Activated CD8-positive, alpha-beta memory T cell treated with anti-CD3 and anti-CD28 coated beads for 36 hours (primary cell): ENCODE data around the gene MMP25. TPM values are rescaled to one million over a fixed set of nuclear protein-coding genes. Genes with fewer than 3 reads are reported as not detected.

Experiments used
- CTCF ChIA-PET: fragments of 350-600 bp; sonication (Branson Sonifier 250); formaldehyde crosslinking; loops from one replicate; lab custom pipeline; 2021; ENCODE audit warnings: antibody characterized with exemption; lab: Charles Lee
- POLR2A ChIA-PET: fragments of 350-600 bp; sonication (Branson Sonifier 250); formaldehyde crosslinking; loops from one replicate; lab custom pipeline; 2021; ENCODE audit warnings: antibody characterized with exemption; lab: Charles Lee
- total RNA-seq, 2 experiments: library from RNA; stranded (reverse); gene quantifications; one replicate each; pipeline ENCODE4 v1.2.3, GENCODE V29; 2021

The MMP25 gene
- total RNA-seq, 2 experiments from 2014 or later: 1.3 to 2.2 TPM

DNA sequence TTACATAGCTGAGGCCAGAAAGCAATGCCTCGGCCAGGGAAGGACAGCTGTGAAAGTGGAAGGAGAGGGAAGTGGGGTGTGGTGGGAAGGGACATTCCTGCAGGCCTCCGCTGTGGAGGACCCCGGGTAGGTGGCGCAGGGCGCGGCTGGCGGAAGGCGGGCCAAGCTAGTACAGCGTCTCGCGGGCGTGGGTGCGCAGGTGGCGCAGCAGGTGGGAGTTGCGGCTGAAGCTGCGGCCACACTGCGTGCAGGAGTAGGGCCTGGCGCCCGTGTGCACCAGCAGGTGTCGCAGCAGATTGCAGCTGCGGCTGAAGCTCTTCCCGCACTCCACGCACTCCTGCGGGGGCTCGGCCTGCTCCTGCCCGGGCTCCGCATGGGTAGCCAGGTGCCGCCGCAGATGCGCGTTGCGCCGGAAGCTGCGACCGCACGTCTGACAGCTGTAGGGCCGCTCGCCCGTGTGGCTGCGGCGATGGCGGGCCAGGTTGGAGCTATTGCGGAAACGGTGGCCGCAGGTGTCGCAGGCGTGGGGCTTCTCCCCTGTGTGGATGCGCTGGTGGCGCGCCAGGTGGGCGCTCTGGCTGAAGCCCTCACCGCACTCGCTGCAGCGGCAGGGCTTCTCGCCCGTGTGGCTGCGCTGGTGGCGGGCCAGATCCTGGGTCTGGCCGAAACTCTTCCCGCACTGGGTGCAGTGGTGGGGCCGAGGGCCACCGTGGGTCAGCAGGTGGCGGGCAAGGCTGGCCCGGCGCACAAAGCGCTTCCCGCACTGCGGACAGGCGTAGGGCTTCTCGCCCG, 42.8 kb downstream of the MMP25 start:
- ChIA-PET POLR2A (no interaction called here), CTCF (interaction anchor here (0.9 to 1.6 kb wide), 3 partner anchors 14 to 40 kb away, joined by 3 to 8 read pairs (median 3); no protein-coding TSS in a partner anchor)

DNA sequence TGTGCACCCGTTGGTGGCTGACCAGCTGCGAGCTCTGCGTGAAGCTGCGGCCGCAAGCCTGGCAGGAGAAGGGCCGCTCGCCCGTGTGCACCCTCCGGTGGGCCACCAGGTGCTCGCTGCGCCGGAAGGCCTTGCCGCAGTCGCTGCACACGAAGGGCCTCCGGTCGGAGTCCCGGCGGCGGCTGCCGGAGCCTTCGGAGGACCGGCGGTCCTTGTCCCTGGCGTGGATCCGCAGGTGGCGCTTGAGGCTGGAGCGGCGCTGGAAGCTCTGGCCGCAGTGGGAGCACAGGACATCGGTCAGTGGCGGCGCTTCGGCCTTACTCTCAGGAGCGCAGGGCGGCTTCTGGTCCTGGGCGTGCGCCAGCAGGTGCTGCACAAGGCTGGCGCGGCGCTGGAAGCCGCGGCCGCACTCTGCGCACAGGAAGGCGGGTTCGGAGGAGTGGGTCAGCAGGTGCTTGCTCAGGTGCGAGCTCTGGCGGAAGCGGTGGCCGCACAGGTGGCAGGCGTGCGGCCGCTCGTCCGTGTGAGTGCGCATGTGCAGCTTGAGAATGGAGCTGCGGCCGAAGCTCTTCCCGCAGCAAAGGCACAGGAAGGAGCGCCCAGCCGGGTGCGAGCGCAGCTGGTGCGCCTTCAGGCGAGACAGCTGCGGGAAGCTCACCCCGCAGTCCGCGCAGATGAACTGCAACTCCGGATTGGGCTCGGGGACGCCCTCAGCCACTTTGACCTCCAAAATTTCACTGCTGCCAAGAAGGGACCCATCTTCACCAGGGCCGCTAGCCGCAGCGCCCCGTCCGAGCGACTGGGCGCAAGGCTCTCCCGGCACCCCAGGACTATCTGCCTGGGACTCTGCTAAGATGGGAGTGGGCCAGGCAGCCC, 43.6 kb downstream of the MMP25 start:
- ChIA-PET POLR2A (no interaction called here), CTCF (interaction anchor here (0.9 to 1.6 kb wide), 4 partner anchors 14 to 60 kb away, joined by 3 to 8 read pairs (median 5); no protein-coding TSS in a partner anchor)

DNA sequence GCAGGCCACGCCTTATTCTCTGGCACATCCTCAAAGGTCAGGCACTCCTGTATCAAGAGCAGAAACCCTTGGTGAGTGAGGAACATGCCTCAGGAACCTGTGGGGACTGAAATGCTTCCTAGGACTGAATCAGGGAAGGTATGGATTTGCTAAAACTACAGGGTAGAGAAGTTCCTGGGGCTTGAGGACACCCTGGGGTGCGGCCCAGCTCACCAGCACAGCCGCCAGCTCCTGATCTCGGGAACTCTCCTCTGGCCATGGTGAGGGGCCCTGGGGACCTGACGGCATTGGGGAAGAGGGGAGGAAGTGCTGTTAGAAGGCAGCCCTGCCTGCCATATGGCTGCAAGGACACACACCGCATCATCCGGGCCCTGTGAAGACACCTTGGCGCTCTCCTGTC, 45.2 kb downstream of the MMP25 start:
- ChIA-PET CTCF (interaction anchor here (0.8 to 4.1 kb wide), 6 partner anchors 11 to 62 kb away, joined by 3 to 16 read pairs (median 4); no protein-coding TSS in a partner anchor), POLR2A (no interaction called here)

DNA sequence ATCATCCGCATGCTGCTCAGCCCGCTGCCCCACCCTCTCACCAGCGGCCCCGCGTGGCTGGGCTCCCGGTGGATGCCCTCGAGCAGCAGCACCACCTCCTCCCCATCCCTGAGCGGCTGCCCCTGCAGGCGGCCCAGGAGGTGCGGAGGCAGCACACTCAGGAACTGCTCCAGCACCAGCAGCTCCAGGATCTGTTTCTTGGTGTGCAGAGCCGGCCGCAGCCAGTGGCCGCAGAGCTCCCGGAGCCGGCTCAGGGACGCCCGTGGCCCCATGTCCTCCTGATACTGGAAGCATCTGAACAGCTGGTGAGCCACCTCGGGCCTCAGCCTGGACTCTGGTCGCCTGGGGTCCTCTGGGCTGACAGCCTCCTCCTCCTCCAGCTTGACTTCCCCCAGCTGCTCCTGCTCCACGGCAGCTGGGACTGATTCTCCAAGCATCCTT, 46.2 kb downstream of the MMP25 start:
- CTCF ChIA-PET: interaction anchor here (1.7 to 4.1 kb wide), 3 partner anchors 12 to 37 kb away, joined by 4 to 16 read pairs (median 4); no protein-coding TSS in a partner anchor
- POLR2A ChIA-PET: interaction anchor here (0.6 kb wide), 1 partner anchor 65 kb away, joined by 4 read pairs; no protein-coding TSS in a partner anchor

DNA sequence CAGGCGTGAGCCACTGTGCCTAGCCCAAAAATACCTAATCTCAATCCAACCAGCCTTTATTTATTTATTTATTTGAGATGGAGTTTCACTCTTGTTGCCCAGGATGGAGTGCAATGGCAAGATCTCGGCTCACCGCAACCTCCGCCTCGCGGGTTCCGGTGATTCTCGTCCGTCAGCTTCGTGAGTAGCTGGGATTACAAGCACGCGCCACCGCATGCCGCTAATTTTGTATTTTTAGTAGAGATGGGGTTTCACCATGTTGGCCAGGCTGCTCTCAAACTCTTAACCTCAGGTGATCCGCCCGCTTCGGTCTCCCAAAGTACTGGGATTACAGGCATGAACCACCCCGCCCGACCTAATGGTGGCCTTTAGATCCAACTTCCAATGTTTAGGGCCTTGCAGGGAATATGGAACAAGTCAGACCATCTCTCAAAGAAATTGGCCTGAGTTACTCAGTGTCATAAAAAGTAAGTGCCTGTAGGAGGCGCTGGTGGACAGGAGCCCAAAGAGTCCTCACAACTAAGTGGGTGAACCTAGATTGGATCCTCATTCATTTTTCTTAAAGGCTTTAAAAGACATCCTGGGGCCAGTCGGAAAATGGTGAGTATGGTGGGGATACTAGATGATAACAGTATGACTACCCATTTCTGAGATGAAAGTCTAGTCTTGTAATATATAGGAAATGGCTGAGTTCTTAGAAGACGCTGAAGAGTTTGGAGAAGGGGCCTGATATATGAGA, 48.1 kb downstream of the MMP25 start:
- ChIA-PET CTCF (interaction anchor here (0.7 to 7.5 kb wide), 6 partner anchors 9 to 74 kb away, joined by 3 to 37 read pairs (median 10); no protein-coding TSS in a partner anchor), POLR2A (interaction anchor here (0.5 kb wide), 1 partner anchor 76 kb away, joined by 3 read pairs; no protein-coding TSS in a partner anchor)

DNA sequence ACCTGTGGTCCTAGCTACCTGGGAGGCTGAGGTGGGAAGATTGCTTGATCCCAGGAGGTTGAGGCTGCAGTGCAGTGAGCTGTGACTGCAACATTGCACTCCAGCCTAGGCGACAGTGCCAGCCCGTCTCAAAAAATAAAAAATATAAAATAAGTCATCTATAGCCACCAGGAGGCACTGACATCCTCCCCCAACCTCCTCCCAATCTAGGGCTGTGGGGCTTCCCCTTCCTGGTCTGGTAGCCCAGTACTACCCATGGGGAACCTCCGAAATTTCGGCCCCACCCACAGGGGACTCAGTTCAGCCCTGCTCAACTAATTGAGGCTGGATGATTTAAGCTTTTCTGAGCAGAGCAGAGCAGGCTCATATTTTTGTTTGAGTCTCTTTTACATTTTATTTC, 49.5 kb downstream of the MMP25 start:
- ChIA-PET POLR2A (interaction anchor here (0.7 to 1.4 kb wide), 2 partner anchors 21 to 46 kb away, joined by 4 to 8 read pairs; no protein-coding TSS in a partner anchor), CTCF (interaction anchor here (0.5 to 9.5 kb wide), 13 partner anchors 10 to 72 kb away, joined by 3 to 121 read pairs (median 3); partner anchors contain the start of gene ZNF213)

DNA sequence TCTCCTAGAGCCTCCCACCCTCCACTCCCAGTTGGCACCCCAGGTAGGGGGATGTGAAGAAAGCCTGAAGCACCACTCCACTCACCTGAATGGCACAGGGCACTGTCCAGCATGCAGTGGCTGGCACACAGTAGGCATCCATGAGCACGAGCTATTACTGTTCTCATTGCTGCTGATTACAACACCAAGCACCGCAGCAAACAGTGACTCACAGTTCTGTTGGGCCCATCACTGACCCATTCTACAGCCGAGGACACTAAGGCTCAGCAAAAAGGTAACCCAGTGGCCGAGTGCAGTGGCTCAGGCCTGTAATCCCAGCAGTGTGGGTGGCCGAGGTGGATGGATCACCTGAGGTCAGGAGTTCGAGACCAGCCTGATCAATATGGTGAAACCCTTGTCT, 50.0 kb downstream of the MMP25 start:
- ChIA-PET POLR2A (interaction anchor here (1.0 to 1.4 kb wide), 2 partner anchors 22 to 27 kb away, joined by 3 to 4 read pairs; no protein-coding TSS in a partner anchor), CTCF (interaction anchor here (0.7 to 9.5 kb wide), 11 partner anchors 21 to 72 kb away, joined by 3 to 121 read pairs (median 5); partner anchors contain the start of gene ZNF213)

DNA sequence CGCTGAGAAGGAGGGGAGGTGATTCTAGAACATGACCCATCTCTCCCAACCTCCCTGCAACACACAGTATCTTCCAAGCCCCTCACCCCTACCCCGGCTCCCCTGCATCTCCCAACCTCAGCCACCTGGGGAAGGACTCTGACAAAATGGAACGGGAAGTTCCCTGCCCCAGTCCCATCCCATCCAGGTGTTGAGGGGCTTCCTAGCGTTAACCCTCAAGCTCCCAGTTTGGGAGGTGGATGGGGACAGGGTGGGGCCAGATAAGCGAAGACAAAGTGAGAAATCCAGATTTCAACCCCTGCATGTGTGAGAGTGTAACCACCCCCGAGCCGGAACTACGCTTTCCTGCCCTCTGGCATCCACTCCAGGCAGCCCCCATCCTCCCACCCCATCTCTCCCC, 50.9 kb downstream of the MMP25 start:
- ChIA-PET CTCF (interaction anchor here (0.7 to 9.5 kb wide), 8 partner anchors 22 to 254 kb away, joined by 3 to 121 read pairs (median 4); partner anchors contain the start of genes IL32 and ZNF213), POLR2A (interaction anchor here (1.0 kb wide), 1 partner anchor 28 kb away, joined by 3 read pairs; no protein-coding TSS in a partner anchor)

DNA sequence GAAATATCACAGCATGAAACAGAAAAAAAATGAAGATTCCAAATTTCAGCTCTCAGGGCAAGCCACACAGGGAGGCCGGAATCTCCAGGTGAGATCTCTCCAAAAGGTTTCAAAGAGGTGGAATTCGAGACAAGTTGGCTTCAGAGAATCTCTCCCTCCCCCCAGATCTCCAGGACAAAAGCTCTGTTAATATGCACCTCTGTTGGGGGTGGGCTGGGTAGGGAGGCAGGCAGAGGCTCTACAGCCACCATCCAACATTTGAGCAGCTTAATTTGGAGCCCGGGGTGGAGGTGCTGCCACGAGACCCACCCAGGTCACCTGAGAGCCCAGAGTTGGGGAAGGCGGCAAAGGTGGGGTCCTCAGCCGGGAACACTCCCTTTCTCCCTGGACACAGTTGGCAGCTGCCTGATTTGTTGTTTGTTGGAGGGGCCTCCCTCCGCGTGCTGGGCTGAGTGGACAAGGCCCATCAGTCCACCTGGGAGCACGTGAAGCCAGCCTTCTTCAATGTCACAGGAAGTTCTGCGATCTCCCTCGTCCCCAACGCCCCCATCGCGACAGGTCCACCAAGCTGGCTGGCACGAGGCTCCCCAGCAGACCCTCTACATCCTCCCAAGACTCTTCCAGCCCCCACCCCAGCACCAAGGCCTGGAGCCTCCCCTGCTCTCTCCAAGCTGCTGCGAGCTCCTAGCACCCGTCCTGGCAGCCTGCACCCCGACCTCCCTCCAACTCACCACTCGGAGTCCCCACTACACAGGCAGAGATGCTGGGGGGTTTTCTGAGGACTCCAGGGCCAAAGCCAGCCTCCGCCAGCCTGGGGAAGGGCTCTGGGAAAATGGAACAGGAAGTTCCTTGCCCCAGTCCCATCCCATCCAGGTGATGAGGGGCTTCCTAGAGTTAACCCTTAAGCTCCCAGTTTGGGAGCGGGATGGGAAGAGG, 52.4 kb downstream of the MMP25 start, which contains the start of gene ZSCAN10:
Gene ZSCAN10 (minus strand): TSS at position 836 of the 936 bp plus-strand sequence. CDS start 6,357 bp downstream, outside the sequence.
- ChIA-PET CTCF (interaction anchor here (0.7 to 9.5 kb wide), 10 partner anchors 15 to 77 kb away, joined by 3 to 121 read pairs (median 4); partner anchors contain the start of genes IL32 and ZNF213), POLR2A (no interaction called here)

DNA sequence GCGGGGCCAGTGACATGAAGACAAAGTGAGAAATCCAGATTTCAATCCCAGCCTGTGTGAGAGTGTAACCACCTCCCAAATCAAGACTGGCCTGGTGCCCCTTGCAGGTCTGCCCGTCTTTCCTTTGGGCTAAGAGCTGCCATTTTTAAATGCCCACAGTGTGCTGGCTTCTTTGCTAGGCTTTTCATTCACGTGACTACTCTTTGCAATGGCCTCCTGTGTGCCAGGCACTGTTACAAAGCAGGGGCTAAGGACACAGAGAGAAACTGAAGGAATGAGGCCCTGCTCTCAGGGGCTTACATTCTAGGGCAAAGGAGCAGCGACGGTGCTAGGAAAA, 53.0 kb downstream of the MMP25 start:
- CTCF ChIA-PET: interaction anchor here (1.7 to 9.5 kb wide), 3 partner anchors 31 to 51 kb away, joined by 3 to 121 read pairs (median 37); partner anchors contain the start of gene ZNF213
- POLR2A ChIA-PET: interaction anchor here (1.0 kb wide), 1 partner anchor 41 kb away, joined by 3 read pairs; no protein-coding TSS in a partner anchor

DNA sequence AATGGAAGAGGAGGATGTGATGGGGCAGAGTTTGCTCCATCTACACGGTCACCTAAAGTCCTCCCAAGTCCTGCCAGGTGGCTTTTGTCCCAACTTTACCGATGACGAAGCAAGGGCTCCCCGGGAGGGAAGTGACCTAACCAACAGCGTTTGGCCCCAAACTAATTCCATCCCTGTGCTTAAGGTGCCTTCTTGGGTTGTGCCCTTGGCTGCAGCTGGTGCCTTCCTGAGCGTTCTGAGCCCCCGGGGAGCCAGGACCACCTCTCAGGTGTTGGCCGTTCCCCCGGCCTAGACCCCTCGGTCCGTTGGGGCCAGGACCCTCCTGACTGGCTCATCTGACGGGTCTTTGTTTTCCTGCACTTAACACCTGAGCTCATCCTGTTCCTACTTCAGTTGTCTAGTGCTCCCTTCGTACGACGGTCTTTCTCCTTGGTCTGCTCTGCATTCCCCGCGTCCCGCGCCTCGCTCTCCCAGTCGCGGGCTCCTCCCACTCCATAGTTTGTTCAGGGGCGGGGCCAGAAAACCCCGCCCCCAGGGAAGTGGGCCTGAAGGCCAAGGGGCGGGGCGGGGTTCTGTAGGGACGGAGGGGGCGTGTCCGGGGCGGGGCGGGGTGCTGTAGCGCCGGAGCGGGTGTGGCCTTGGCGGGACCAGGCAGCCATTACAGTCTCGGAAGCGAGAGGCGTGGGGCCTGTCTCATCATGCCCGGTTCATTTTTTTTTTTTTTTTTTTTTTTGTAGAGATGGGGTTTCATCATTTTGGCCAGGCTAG, 53.6 kb downstream of the MMP25 start:
- CTCF ChIA-PET: interaction anchor here (1.1 to 9.5 kb wide), 5 partner anchors 19 to 51 kb away, joined by 3 to 121 read pairs (median 5); partner anchors contain the start of gene ZNF213
- POLR2A ChIA-PET: interaction anchor here (1.0 kb wide), 1 partner anchor 41 kb away, joined by 3 read pairs; no protein-coding TSS in a partner anchor

DNA sequence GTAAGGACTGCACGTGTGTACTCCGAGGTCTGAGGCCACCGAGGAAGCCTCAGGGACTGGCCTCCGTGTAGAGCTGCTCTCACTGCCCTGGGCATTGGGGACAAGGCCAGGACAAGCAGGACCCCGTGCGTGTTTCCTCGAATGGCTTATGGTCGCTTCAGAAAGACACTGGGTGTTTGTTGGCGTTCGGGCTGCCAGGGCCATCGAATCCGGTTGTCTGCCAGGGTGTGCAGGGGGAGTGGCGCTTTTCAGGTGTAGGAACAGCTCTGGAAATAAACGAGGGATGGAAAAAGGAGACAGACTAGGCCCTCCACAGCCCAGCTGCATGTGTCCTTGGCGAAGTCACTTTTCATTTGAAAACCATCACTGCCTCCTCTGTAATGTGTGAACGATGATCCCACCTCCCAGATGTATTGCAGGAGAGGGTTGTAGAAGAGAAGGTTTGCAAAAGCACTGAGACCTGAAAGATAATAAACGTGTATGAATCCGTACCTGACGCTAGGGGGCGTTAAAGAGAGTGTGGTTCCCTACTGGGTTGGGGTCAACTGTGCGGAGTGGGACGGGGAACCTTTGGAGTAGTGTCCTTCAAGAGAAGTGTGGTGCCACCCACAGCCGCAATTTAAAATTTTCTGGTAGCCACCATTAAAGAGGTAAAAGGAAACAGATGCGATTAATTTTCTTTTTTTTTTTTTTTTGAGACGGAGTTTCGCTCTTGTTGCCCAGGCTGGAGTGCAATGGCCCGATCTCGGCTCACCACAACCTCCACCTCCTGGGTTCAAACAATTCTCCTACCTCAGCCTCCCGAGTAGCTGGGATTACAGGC, 54.9 kb downstream of the MMP25 start:
- CTCF ChIA-PET: interaction anchor here (0.7 to 9.5 kb wide), 10 partner anchors 14 to 53 kb away, joined by 3 to 121 read pairs (median 4); partner anchors contain the start of genes IL32 and ZNF213
- POLR2A ChIA-PET: interaction anchor here (0.7 kb wide), 1 partner anchor 23 kb away, joined by 3 read pairs; no protein-coding TSS in a partner anchor

DNA sequence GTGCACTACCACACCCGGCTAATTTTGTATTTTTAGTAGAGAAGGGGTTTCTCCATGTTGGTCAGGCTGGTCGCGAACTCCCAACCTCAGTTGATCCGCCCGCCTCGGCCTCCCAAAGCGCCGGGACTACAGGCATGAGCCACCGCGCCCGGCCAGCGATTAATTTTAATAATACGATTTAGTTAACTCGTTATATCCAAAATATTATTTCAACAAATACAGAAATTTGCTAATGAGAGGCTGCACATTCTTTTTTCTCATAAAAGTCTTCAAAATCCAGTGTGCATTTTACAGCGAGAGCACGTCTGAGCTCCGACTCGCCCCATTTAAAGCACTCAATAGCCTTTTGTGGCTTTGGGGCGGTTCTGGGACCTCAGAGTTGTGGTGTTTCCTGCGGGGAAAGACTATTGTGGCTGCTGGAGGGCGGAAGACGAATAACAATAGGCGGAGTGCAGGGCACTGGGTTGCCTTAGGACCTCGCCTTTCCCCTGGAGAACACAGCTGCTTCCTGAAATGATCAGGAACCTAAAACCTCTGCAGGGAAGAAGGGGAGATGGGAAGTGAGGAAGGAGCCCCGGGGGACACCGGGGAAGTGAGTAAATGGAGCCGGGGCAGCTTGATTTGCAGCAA, 55.6 kb downstream of the MMP25 start:
- ChIA-PET CTCF (interaction anchor here (0.5 to 9.5 kb wide), 7 partner anchors 13 to 53 kb away, joined by 3 to 121 read pairs (median 3); partner anchors contain the start of gene ZNF213), POLR2A (no interaction called here)
